GM10248 (cell line): ENCODE data around the gene C1S.

Source experiments
- CTCF ChIA-PET: fragments of 300-600 bp; sonication (Branson Sonifier 250); formaldehyde crosslinking; extraction: SDS; loops from one replicate; lab custom pipeline; 2021; ENCODE audit warnings: antibody characterized with exemption; lab: Yijun Ruan, JAX
- POLR2A ChIA-PET: fragments of 350-650 bp; sonication (Branson Sonifier 250); formaldehyde crosslinking; extraction: SDS; loops from one replicate; lab custom pipeline; 2020; ENCODE audit warnings: antibody characterized with exemption; lab: Yijun Ruan, JAX
- DNase-seq: peaks from one replicate; pipeline ENCODE4 v3.0.0; 2012; ENCODE audit errors: extremely low spot score
- TF ChIP-seq, protein P1 (sequence below): IDR thresholded peaks from 2 replicates; pipeline ENCODE4 v1.5.1; 2012; ENCODE audit warnings: mild to moderate bottlenecking, low read depth; ENCODE audit errors: extremely low read depth, missing control alignments, control extremely low read depth

Gene C1S

DNA sequence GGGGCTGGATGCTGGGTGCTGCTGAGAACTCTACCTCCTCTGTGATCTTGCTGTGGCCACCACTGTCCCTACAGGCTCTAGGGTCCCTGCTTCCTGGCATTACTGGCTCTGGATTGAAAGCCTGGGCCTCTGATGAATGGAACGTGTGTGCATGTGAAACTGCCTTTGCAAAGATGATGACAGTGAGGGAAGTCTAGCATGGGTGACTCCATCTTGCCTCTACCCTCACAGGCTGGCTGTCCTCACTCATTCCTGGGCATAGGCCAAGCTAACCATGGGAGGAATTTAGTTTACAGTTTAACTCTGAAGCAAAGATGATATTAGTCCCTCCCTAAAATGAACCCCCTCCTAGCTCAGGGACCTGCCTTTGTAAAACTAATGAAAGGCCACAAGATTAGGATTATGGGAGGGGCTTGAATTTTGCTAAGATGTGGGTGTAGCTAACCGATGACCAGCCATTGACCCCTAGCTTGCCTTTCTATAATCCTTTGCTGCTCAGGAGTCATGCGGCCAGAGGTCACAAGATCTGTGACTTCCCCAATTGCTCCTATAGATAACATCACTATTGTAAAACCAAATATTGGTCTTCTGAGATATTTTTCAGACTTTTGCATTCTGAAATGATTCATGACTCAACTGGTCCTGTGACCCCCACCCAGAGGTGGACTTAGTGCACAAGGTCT, 2.2 kb upstream of the C1S start:
- CTCF ChIA-PET: interaction anchor here (1.1 to 2.2 kb wide), 3 partner anchors 10 to 45 kb away, joined by 3 to 6 read pairs (median 5); partner anchors contain the start of gene C1R
- TF ChIP-seq, protein P1, sequence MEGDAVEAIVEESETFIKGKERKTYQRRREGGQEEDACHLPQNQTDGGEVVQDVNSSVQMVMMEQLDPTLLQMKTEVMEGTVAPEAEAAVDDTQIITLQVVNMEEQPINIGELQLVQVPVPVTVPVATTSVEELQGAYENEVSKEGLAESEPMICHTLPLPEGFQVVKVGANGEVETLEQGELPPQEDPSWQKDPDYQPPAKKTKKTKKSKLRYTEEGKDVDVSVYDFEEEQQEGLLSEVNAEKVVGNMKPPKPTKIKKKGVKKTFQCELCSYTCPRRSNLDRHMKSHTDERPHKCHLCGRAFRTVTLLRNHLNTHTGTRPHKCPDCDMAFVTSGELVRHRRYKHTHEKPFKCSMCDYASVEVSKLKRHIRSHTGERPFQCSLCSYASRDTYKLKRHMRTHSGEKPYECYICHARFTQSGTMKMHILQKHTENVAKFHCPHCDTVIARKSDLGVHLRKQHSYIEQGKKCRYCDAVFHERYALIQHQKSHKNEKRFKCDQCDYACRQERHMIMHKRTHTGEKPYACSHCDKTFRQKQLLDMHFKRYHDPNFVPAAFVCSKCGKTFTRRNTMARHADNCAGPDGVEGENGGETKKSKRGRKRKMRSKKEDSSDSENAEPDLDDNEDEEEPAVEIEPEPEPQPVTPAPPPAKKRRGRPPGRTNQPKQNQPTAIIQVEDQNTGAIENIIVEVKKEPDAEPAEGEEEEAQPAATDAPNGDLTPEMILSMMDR: no peak
- POLR2A ChIA-PET: no interaction called here
- DNase-seq: no peak

DNA sequence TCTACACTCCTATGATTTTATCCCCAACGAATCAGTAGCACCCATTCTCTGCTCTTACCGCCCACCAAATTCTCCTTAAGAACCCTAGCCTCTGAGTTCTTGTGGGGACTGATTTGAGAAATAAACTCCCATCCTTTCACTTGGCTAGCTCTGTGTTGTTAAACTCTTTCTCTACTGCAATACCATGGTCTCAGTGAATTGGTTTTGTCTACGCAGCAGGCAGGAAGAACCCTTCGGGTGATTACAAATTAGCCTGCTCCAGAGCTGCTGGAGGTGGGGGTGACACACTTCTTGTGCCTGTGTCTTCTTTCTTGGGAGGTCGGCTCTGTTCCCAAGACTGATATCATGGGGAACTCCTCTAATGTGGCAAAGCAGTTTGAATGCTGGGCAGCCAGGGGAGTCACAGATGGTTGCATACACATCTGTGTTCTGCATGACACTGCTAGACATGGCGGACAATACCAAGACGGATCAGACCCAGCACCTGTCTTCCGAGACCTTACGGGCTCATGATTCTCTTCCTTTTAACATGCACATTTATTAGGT, 1.6 kb upstream of the C1S start:
- TF ChIP-seq, protein P1: no peak
- ChIA-PET CTCF (no interaction called here), POLR2A (no interaction called here)
- DNase-seq: no peak

DNA sequence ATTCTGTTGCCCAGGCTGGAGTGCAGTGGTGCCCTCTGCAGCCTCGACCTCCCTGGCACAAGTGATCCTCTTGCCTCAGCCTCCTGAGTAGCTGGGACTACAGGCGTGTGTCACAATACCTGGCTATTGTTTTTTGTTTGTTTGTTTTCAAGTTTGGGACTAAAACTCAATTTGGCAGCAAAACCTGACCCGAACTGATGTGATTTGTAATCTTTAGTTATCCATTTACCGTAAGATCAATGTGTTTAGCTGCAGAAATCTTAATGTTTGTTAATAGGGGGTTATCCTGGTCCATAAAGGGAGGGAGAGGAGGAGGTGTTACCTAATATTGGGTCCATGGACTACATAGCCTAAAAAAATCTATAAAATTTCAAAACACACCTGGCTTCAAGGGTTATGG, 738 bp upstream of the C1S start:
- TF ChIP-seq, protein P1: no peak
- ChIA-PET CTCF (interaction anchor here (0.9 to 1.6 kb wide), 3 partner anchors 8 to 42 kb away, joined by 3 to 4 read pairs (median 3); partner anchors contain the start of gene LPCAT3), POLR2A (interaction anchor here (0.5 kb wide), 1 partner anchor 47 kb away, joined by 5 read pairs; no protein-coding TSS in a partner anchor)
- no peak for DNase-seq

DNA sequence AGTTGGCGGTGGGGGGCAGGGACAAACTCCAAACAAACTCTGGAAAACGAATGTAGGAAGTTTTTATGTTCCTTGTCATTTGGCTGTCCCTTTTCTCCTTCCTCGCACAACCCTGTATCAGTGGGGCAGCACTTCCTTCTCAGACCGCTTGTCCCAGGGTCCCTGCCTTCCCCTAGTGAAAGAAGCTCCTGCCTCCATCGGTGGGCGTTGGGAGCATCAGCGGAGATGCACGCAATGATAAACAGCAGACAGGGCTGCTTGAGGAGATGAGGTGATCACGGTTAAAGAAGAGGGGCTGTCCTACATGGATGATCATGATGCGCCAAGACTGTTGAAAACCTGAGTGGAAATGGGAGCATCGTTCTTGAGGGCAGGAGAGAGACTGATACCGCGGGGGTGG, 620 bp downstream of the C1S start:
- TF ChIP-seq, protein P1: no peak
- ChIA-PET CTCF (interaction anchor here (1.6 kb wide), 1 partner anchor 9 kb away, joined by 4 read pairs; no protein-coding TSS in a partner anchor), POLR2A (interaction anchor here (0.6 kb wide), 1 partner anchor 81 kb away, joined by 11 read pairs; no protein-coding TSS in a partner anchor)
- no peak for DNase-seq

DNA sequence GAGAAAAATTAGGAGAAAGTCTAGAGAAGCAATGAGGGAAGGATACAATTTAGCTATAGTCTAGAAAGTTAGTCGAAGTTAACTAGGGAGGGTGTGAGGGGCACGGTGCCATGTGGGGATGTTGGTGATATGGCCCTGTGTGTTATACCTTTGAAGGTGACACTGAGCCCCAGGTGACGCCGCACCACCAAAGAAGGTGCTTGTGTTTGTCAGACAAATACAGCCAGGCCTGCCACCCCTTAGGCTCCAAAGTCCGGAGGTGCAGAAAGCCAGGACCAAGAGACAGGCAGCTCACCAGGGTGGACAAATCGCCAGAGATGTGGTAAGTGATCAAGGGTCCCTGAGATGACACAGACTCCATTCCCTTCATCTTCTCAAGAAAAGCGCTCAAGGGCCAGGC, 1.1 kb downstream of the C1S start:
- DNase-seq: no peak
- TF ChIP-seq, protein P1: no peak
- ChIA-PET CTCF (interaction anchor here (1.6 kb wide), 1 partner anchor 10 kb away, joined by 4 read pairs; no protein-coding TSS in a partner anchor), POLR2A (interaction anchor here (0.6 kb wide), 1 partner anchor 81 kb away, joined by 11 read pairs; no protein-coding TSS in a partner anchor)

DNA sequence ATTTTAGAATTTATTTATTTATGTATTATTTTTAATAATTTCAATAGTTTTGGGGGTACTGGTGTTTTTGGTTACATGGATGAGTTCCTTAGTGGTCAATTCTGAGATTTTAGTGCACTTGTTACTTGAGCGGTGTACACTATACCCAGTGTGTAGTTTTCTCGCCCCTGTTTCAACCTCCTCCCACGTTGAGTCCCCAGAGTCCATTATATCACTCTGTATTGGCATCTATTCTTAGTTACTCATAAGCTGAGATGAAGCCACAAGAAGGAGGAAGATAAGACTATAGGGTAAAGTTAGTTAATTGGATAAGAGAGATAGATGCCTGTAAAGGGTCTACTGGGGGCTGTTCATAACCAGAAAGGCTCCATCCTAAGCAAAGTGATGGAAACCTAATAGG, 4.0 kb downstream of the C1S start:
- ChIA-PET POLR2A (no interaction called here), CTCF (interaction anchor here (1.8 kb wide), 1 partner anchor 47 kb away, joined by 3 read pairs; no protein-coding TSS in a partner anchor)
- TF ChIP-seq, protein P1: no peak
- DNase-seq: no peak
